Naive thymus-derived CD4-positive, alpha-beta T cell (primary cell): Measurements from ENCODE around the gene BCL2. TPM values are rescaled to one million over a fixed set of nuclear protein-coding genes. Genes with fewer than 3 reads are reported as not detected.

ENCODE experiments used
- ATAC-seq: fragments of 150-1000 bp; cut with Tn5 transposase; 2 replicates; pipeline ENCODE4 v1.10.0; 2021; ENCODE audit warnings: mild to moderate bottlenecking, moderate library complexity
- CTCF ChIA-PET: fragments of 350-600 bp; sonication (Branson Sonifier 250); formaldehyde crosslinking; loops from one replicate; lab custom pipeline; 2021; ENCODE audit warnings: antibody characterized with exemption; lab: Charles Lee
- POLR2A ChIA-PET: fragments of 350-600 bp; sonication (Branson Sonifier 250); formaldehyde crosslinking; loops from one replicate; lab custom pipeline; 2021; ENCODE audit warnings: antibody characterized with exemption, inconsistent platforms; lab: Charles Lee
- DNase-seq, 9 donors: peaks; one replicate each; pipeline versions ENCODE4 v3.0.0 to v3.0.0-alpha.2; 2020 to 2022; ENCODE audit warnings: mixed read lengths in 1 of 9
- H3K27ac ChIP-seq: one replicate; pipeline ENCODE4 v1.7.0; 2013; ENCODE audit warnings: mild to moderate bottlenecking, low read depth, low read length, moderate library complexity
- H3K27me3 ChIP-seq, 2 donors: one replicate each; pipeline ENCODE4 v1.7.0; 2013; ENCODE audit warnings: low read length in 2 of 2, mild to moderate bottlenecking in 2 of 2, moderate library complexity in 2 of 2; ENCODE audit not compliant: control insufficient read depth in 2 of 2, insufficient read depth in 2 of 2
- H3K36me3 ChIP-seq, 3 experiments: 1 replicate in 2 of 3; 2 replicates in 1 of 3; pipeline ENCODE4 v1.7.0; 2013; ENCODE audit warnings: low read length in 3 of 3, mild to moderate bottlenecking in 3 of 3, moderate library complexity in 1 of 3; ENCODE audit not compliant: insufficient read depth in 3 of 3, control insufficient read depth in 2 of 3
- H3K4me1 ChIP-seq, 2 donors: one replicate each; pipeline ENCODE4 v1.7.0; 2013; ENCODE audit warnings: low read length in 2 of 2, mild to moderate bottlenecking in 2 of 2, moderate library complexity in 1 of 2; ENCODE audit not compliant: control insufficient read depth in 2 of 2, insufficient read depth in 2 of 2
- H3K4me3 ChIP-seq: 2 replicates; pipeline ENCODE4 v1.7.0; 2013; ENCODE audit warnings: mild to moderate bottlenecking, low read length
- H3K9me3 ChIP-seq, 3 experiments: 1 replicate in 2 of 3; 2 replicates in 1 of 3; pipeline ENCODE4 v1.7.0; 2013; ENCODE audit warnings: low read length in 3 of 3; ENCODE audit not compliant: control insufficient read depth in 2 of 3
- H3K27ac Mint-ChIP-seq, 9 donors: one replicate each; pipeline ENCODE4 v1.8.0; 2020 to 2022; ENCODE audit warnings: mixed read lengths in 9 of 9, mild to moderate bottlenecking in 8 of 9, moderate library complexity in 5 of 9, inconsistent platforms in 2 of 9
- H3K27me3 Mint-ChIP-seq, 5 donors: one replicate each; pipeline ENCODE4 v1.8.0; 2021 to 2022; ENCODE audit warnings: mixed read lengths in 5 of 5, mild to moderate bottlenecking in 1 of 5
- H3K36me3 Mint-ChIP-seq, 5 donors: one replicate each; pipeline ENCODE4 v1.8.0; 2020 to 2022; ENCODE audit warnings: mixed read lengths in 5 of 5, mild to moderate bottlenecking in 3 of 5, inconsistent platforms in 1 of 5
- H3K4me1 Mint-ChIP-seq, 7 donors: one replicate each; pipeline ENCODE4 v1.8.0; 2020 to 2022; ENCODE audit warnings: mixed read lengths in 7 of 7, mild to moderate bottlenecking in 3 of 7, inconsistent platforms in 1 of 7
- H3K4me3 Mint-ChIP-seq, 10 donors: one replicate each; pipeline ENCODE4 v1.8.0; 2020 to 2022; ENCODE audit warnings: mild to moderate bottlenecking in 10 of 10, mixed read lengths in 10 of 10, moderate library complexity in 6 of 10, inconsistent platforms in 2 of 10
- H3K9me3 Mint-ChIP-seq, 11 donors: one replicate each; pipeline ENCODE4 v1.8.0; 2020 to 2022; ENCODE audit warnings: mixed read lengths in 11 of 11, mild to moderate bottlenecking in 4 of 11, inconsistent platforms in 1 of 11, moderate library complexity in 1 of 11
- intact Hi-C, 2 donors: fragments of 100-400 bp; cut with micrococcal nuclease; formaldehyde crosslinking; loops; one replicate each; pipeline ENCODE4 v1.15.1; 2023
- polyA plus RNA-seq, 2 donors: library from polyadenylated mRNA; unstranded; fragments of 300-500 nt; fragmentation: Illumina TruSeq; gene quantifications; one replicate each; pipeline ENCODE4 v1.2.3, GENCODE V29; 2021
- total RNA-seq, 6 experiments: library from RNA in 5 of 6; stranded (reverse) in 5 of 6; gene quantifications; 1 replicate in 5 of 6; 2 replicates in 1 of 6; pipeline ENCODE4 v1.2.3 and lab custom pipeline; 2021 to 2026

Gene BCL2
- total and polyA plus RNA-seq, 7 experiments from 2014 or later: 32.7 to 154 (median 40.1) TPM

DNA sequence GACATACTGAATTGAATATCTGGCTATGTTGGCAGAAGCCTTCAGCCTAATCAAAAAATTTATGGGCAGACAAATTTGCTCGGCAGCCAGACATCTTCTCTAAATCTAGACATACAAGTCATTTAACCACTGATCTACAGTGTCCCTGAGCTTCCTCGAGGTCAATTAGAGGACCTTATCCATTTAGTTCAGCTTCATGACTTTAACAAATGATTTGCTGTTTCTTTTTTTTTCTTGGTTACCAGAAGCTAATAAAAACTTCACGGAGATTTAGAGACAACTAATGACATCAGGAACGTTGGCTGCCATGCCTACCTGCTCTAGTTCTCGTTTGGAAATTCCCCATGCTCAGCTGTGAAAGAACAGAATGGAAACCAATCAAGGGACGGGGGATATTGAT, 223.8 kb downstream of the BCL2 start:
- Histone ChIP-seq H3K4me1 (peaks cover 23 to 30% of the 10 kb centered on the region in 2 donors), H3K27me3 (no peaks in the 10 kb centered on the region), H3K9me3 (no peaks in the 10 kb centered on the region), H3K27ac (no peak overlapping the region), H3K36me3 (no peaks in the 10 kb centered on the region), H3K4me3 (no peak overlapping the region)
- ChIA-PET POLR2A (interaction anchor here (0.7 to 1.6 kb wide), 3 partner anchors 14 to 258 kb away, joined by 3 to 11 read pairs (median 4); no protein-coding TSS in a partner anchor), CTCF (interaction anchor here (0.6 to 1.7 kb wide), 4 partner anchors 24 to 230 kb away, joined by 3 to 5 read pairs (median 4); no protein-coding TSS in a partner anchor)
- peaks cover 0 to 3% (median 0%) of the 10 kb centered on the region in 5 donors for H3K36me3 Mint-ChIP-seq
- intact Hi-C loops: loop anchor here in 1 of 2 donors (5.0 kb wide), 1 partner anchor 68 kb away; no protein-coding TSS in a partner anchor
- no peak overlapping the region for H3K4me3 Mint-ChIP-seq
- H3K27ac Mint-ChIP-seq: no peak overlapping the region
- H3K27me3 Mint-ChIP-seq: peaks cover 0 to 37% (median 0%) of the 10 kb centered on the region in 5 donors
- peaks cover 35 to 57% (median 43%) of the 10 kb centered on the region in 7 donors for H3K4me1 Mint-ChIP-seq
- no peak for ATAC-seq
- DNase-seq: no peak
- H3K9me3 Mint-ChIP-seq: no peaks in the 10 kb centered on the region

DNA sequence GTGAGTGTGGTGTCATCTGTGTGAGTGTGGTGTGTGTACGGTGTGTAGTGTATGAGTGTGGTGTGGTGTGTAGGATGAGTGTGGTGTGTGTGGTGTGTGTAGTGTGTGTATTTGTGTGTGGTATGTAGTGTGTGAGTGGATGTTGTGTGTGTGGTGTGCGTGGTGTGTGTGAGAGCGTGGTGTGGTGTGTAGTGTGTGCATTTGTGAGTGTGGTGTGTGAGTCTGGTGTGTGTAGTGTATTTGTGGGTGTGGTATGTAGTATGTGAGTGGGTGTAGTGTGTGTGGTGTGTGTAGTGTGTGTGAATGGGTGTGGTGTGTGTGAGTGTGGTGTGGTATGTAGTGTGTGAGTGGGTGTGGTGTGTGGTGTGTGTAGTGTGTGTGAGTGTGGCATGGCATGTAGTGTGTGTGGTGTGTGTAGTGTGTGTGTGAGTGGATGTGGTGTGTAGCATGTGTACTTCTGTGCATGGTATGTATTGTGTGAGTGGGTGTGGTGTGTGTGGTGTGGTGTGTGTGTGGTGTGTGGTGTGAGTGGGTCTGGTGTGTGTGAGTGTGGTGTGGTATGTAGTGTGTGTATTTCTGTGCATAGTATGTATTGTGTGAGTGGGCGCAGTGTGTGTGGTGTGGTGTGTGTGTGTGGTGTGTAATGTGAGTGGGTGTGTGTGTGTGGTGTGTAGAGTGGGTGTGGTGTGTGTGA, 227.8 kb downstream of the BCL2 start:
- peak; percentile 34 for ATAC-seq
- H3K27ac Mint-ChIP-seq: no peak overlapping the region
- H3K4me1 Mint-ChIP-seq: peaks cover 1 to 17% (median 7%) of the 10 kb centered on the region in 7 donors

DNA sequence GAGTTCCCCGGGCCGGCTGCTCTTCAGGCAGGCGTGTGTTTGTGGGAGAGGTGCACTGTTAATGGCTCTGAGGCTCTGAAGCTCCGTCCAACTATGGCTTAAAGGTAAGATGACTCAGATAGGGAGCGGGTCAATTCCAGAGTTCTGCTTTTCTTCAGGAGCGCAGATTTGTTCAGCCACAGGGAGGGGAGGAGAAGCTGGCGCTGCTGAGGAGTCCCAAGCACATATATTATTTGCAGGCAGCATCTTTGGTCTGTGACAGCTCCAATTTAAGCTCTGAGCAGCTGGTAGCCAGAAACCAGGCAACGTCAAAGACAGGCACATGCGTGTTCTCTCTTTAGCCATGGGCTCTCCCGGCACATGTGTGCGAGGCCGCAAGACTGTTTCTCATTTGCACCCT, 229.2 kb downstream of the BCL2 start:
- Histone ChIP-seq H3K4me1 (no peaks in the 10 kb centered on the region), H3K27me3 (no peaks in the 10 kb centered on the region), H3K36me3 (no peaks in the 10 kb centered on the region), H3K27ac (no peak overlapping the region), H3K9me3 (no peaks in the 10 kb centered on the region), H3K4me3 (no peak overlapping the region)
- Mint-ChIP-seq H3K4me1 (peaks cover 0 to 9% (median 7%) of the 10 kb centered on the region in 7 donors), H3K36me3 (no peaks in the 10 kb centered on the region), H3K27me3 (peaks cover 0 to 53% (median 0%) of the 10 kb centered on the region in 5 donors), H3K9me3 (peaks cover 0 to 2% (median 0%) of the 10 kb centered on the region in 11 donors), H3K4me3 (no peak overlapping the region), H3K27ac (peak overlapping the region in 1 of 9 donors; percentile 28)
- ATAC-seq (no peak), DNase-seq (no peak)
- intact Hi-C loops: no loop called here
- ChIA-PET CTCF (no interaction called here), POLR2A (no interaction called here)

More for the DNA sequence above, 227.8 kb downstream of the BCL2 start:
- intact Hi-C loops: no loop called here
- H3K27me3 ChIP-seq: no peaks in the 10 kb centered on the region
- no peaks in the 10 kb centered on the region for H3K36me3 ChIP-seq
- POLR2A ChIA-PET: no interaction called here
- no peaks in the 10 kb centered on the region for H3K4me1 ChIP-seq
- H3K27me3 Mint-ChIP-seq: peaks cover 0 to 53% (median 0%) of the 10 kb centered on the region in 5 donors
- no peaks in the 10 kb centered on the region for H3K9me3 Mint-ChIP-seq
- no peak overlapping the region for H3K4me3 ChIP-seq
- no peaks in the 10 kb centered on the region for H3K9me3 ChIP-seq
- CTCF ChIA-PET: no interaction called here
- no peak overlapping the region for H3K4me3 Mint-ChIP-seq
- no peaks in the 10 kb centered on the region for H3K36me3 Mint-ChIP-seq
- H3K27ac ChIP-seq: no peak overlapping the region
- DNase-seq: no peak

DNA sequence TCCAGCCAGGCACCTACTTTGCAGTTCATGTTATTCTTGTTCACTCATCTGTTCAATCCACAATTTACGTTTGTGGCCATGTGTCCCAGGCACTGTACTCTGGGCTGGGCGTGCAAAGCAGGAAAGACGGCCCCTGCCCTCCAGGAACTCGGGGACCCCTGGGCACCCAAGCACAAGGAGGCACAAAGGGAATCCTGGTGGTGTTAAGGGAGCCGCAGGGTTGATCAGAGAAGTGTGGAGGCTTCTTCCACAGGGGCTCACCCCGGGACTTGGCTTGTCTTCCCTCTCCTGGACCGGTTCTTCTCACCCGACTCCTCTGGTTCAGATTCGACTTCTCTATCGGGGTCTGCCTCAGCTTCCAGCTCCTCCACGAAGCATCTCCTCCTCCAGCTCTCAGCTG, 230.5 kb downstream of the BCL2 start:
- H3K9me3 Mint-ChIP-seq: peaks cover 0 to 4% (median 0%) of the 10 kb centered on the region in 11 donors
- Histone ChIP-seq H3K27me3 (no peaks in the 10 kb centered on the region), H3K4me1 (no peaks in the 10 kb centered on the region), H3K4me3 (no peak overlapping the region), H3K9me3 (no peaks in the 10 kb centered on the region), H3K27ac (no peak overlapping the region), H3K36me3 (no peaks in the 10 kb centered on the region)
- no peak for ATAC-seq
- no peaks in the 10 kb centered on the region for H3K36me3 Mint-ChIP-seq
- peaks cover 0 to 5% (median 4%) of the 10 kb centered on the region in 7 donors for H3K4me1 Mint-ChIP-seq
- ChIA-PET POLR2A (no interaction called here), CTCF (no interaction called here)
- no peak overlapping the region for H3K27ac Mint-ChIP-seq
- peaks cover 0 to 49% (median 0%) of the 10 kb centered on the region in 5 donors for H3K27me3 Mint-ChIP-seq
- no peak for DNase-seq
- intact Hi-C loops: no loop called here
- no peak overlapping the region for H3K4me3 Mint-ChIP-seq

DNA sequence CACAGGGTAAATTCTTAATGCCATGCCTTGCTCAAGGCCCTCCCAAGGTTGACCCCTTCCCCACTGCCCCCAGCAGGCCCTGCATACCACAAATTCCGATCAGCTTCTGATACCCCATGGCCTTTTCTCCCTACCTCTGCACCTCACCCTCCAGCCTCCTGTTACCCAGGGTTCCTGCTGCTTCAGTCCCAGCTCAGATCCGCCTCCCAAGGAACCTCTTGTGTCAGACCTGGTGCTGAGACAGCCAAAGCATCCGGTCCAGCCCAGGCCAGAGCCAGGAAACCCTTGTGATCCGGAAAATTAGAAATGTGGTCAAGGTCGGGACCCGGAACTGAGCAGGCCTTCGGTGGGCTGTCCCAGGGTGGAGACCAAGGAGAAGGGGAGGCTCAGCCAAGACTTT, 231.3 kb downstream of the BCL2 start:
- CTCF ChIA-PET: no interaction called here
- DNase-seq: no peak
- peak overlapping the region in 1 of 9 donors; percentile 60 for H3K27ac Mint-ChIP-seq
- H3K4me1 ChIP-seq: no peaks in the 10 kb centered on the region
- peaks cover 0 to 4% (median 0%) of the 10 kb centered on the region in 11 donors for H3K9me3 Mint-ChIP-seq
- ATAC-seq: no peak
- no peaks in the 10 kb centered on the region for H3K9me3 ChIP-seq
- no peak overlapping the region for H3K4me3 Mint-ChIP-seq
- peaks cover 0 to 3% (median 0%) of the 10 kb centered on the region in 7 donors for H3K4me1 Mint-ChIP-seq
- no peaks in the 10 kb centered on the region for H3K36me3 Mint-ChIP-seq
- no peak overlapping the region for H3K27ac ChIP-seq
- no peak overlapping the region for H3K4me3 ChIP-seq
- no peaks in the 10 kb centered on the region for H3K36me3 ChIP-seq
- intact Hi-C loops: no loop called here
- POLR2A ChIA-PET: no interaction called here
- peaks cover 0 to 47% (median 0%) of the 10 kb centered on the region in 5 donors for H3K27me3 Mint-ChIP-seq
- no peaks in the 10 kb centered on the region for H3K27me3 ChIP-seq

DNA sequence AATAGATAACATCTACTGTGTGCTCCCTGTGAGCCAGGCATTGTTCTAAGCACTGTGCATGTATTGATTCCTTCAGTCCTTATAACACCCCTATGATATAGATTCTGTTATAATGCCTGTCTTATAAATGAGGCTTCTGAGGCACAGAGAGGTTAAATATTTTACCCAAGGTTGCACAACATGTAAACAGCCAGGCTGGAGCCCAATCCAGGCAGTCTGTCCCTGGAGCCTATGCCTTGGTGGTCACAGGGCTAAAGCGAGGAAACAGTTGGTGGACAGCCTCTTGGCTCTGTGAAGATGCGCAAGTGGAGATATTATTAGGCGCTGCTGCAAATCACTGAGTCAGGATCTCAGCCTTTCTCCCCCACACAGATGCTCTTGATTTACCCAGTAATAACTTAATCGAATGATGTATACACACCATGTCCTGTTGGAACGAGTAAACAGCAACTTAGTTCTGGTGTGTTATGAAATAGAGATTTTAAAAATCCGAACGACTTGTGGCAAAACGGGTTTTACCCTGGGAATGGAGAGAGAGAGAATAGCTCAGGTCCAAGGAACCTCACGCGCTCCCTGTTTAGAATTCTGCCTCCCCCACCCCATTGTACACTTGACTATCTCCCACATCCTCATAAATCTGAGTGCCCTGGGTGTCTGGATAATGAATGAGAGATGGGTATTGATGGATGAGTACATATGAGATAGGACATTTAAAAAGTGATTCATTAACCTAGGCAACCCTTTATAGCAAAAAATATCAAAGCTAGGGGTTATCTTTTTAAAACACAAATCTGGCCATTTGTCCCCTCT, 231.9 kb downstream of the BCL2 start:
- Histone ChIP-seq H3K36me3 (no peaks in the 10 kb centered on the region), H3K4me3 (no peak overlapping the region), H3K4me1 (no peaks in the 10 kb centered on the region), H3K9me3 (no peaks in the 10 kb centered on the region), H3K27ac (no peak overlapping the region), H3K27me3 (no peaks in the 10 kb centered on the region)
- DNase-seq: no peak
- ChIA-PET CTCF (no interaction called here), POLR2A (no interaction called here)
- peaks cover 0 to 4% (median 0%) of the 10 kb centered on the region in 11 donors for H3K9me3 Mint-ChIP-seq
- peaks cover 0 to 46% (median 0%) of the 10 kb centered on the region in 5 donors for H3K27me3 Mint-ChIP-seq
- H3K27ac Mint-ChIP-seq: peak overlapping the region in 1 of 9 donors; percentile 60
- H3K36me3 Mint-ChIP-seq: no peaks in the 10 kb centered on the region
- intact Hi-C loops: no loop called here
- ATAC-seq: no peak
- no peak overlapping the region for H3K4me3 Mint-ChIP-seq
- peaks cover 0 to 3% (median 0%) of the 10 kb centered on the region in 7 donors for H3K4me1 Mint-ChIP-seq
